ENCODE measurements around the gene TTYH1. TPM values are rescaled to one million over a fixed set of nuclear protein-coding genes. Genes with fewer than 3 reads are reported as not detected.
A peak's percentile ranks its signal among the peaks of the same experiment; 100 is the strongest.

Gene TTYH1
- total and polyA plus RNA-seq, 12 donors = 0.61 to 4.0 (median 1.6) TPM; not detected in 4

DNA sequence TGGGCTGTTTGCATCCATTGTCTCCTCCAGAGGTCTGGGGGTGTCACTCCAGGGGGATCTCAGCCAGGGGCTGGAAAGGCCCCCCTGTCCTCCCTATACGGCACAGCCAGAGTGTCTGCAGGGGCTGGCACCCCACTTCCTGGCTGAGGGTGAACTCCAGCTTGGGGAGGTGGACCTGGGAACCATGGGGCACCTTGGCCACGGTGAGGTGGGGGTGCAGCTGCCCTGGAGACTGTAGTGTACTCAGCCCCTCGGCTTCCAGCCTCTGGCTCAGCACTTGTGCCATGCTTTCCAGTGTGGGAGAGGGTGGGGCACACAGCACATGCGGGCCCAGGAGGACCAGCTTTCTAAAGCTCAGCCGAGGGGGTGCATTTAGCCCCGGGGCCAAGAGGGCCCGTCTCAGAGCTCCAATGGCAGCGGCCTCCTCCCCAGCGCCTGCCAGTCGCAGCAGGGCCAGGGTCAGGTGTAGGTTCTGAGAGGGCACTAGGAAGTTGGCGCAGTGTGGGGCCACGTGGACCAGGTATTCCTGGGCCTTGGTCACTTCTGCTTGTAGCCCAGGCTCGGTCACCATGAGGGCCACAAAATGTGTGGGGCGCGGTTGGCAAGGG, 46.9 kb downstream of the TTYH1 start:
- H3K9me3 ChIP-seq (replicated peaks in 1 of 3) = no peaks in the 10 kb centered on the region
- H3K27ac ChIP-seq = peak overlapping the region; percentile 91 to 99 (median 95)
- intact Hi-C loops (cut with DNase I) = no loop called here
- TF ChIP-seq, protein P1, sequence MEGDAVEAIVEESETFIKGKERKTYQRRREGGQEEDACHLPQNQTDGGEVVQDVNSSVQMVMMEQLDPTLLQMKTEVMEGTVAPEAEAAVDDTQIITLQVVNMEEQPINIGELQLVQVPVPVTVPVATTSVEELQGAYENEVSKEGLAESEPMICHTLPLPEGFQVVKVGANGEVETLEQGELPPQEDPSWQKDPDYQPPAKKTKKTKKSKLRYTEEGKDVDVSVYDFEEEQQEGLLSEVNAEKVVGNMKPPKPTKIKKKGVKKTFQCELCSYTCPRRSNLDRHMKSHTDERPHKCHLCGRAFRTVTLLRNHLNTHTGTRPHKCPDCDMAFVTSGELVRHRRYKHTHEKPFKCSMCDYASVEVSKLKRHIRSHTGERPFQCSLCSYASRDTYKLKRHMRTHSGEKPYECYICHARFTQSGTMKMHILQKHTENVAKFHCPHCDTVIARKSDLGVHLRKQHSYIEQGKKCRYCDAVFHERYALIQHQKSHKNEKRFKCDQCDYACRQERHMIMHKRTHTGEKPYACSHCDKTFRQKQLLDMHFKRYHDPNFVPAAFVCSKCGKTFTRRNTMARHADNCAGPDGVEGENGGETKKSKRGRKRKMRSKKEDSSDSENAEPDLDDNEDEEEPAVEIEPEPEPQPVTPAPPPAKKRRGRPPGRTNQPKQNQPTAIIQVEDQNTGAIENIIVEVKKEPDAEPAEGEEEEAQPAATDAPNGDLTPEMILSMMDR (IDR thresholded peaks at IDR 0.05) = no peak
- TF ChIP-seq POLR2A (IDR thresholded peaks at IDR 0.05) = no peak
- H3K4me1 ChIP-seq (replicated peaks in 1 of 2) = peaks cover 16 to 27% of the 10 kb centered on the region in 2 donors
- no peaks in the 10 kb centered on the region for H3K27me3 ChIP-seq
- peak in 4 of 7 donors; percentile 22 to 39 (median 38) for DNase-seq
- WGBS, 4 donors = 74 to 100% (median 76%) methylated on average over 3 to 15 of the region's 15 CpGs
- H3K36me3 ChIP-seq (replicated peaks in 1 of 2) = peaks cover 0 to 53% of the 10 kb centered on the region in 2 donors
- H3K4me3 ChIP-seq = peak overlapping the region in 1 of 4 donors; percentile 67

DNA sequence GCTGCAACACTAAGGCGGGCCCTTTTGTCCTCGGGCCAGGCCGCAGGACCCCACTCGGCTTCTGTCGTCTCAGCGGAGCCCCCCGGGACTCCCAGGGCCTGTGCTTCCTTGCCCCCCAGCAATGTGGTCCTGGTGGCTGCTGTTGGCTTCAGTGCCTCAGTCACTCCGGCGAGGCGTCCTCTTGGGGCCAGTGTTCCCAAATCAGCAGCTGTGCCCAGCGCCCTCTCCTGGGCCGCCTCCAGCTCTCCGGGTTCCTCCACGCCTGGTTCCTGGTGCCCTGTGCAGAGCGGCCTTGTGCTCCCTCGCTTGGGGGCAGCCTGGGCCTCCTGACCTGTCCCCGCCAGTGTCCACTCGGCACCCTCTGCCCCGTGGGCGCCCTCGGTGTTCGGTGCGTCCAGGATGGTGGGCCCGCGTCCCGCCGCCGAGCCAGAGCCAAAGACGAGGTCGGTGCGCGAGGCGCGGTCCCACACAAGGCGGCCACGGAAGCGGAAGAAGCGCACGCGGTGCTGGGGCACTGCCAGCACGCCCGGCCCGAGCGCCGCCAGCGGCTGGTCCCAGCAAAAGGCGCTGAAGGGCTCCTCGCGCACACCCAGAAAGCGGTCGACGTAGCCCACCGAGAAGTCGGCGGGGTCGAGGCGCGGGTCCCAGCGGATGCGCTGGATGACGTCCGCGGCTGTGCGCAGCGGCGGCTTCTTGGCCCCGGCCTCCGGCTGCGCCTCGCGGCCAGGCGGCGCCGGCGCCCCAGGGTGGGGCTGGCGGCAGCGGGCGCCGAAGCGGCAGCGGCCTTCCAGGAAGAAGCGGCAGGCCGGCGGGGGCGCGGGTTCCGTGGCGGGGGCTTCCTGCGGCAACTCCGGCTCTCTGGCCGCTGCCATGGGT, 47.6 kb downstream of the TTYH1 start:
- Histone ChIP-seq H3K4me1 (replicated peaks in 1 of 2) (peaks cover 16 to 30% of the 10 kb centered on the region in 2 donors), H3K27ac (peak overlapping the region; percentile 91 to 99 (median 95)), H3K9me3 (replicated peaks in 1 of 3) (no peaks in the 10 kb centered on the region), H3K36me3 (replicated peaks in 1 of 2) (peaks cover 0 to 46% of the 10 kb centered on the region in 2 donors), H3K4me3 (peak overlapping the region in 3 of 4 donors; percentile 9 to 67 (median 32)), H3K27me3 (no peaks in the 10 kb centered on the region)
- WGBS, 4 donors = 6 to 30% (median 13%) methylated on average over 6 to 91 of the region's 91 CpGs
- intact Hi-C loops (cut with DNase I) = no loop called here
- peak; percentile 74 to 82 (median 79) for DNase-seq
- TF ChIP-seq, protein P1 (IDR thresholded peaks at IDR 0.05) = peak in 4 of 6 experiments; percentile 14 to 35 (median 30)
- no peak for TF ChIP-seq POLR2A (IDR thresholded peaks at IDR 0.05)

DNA sequence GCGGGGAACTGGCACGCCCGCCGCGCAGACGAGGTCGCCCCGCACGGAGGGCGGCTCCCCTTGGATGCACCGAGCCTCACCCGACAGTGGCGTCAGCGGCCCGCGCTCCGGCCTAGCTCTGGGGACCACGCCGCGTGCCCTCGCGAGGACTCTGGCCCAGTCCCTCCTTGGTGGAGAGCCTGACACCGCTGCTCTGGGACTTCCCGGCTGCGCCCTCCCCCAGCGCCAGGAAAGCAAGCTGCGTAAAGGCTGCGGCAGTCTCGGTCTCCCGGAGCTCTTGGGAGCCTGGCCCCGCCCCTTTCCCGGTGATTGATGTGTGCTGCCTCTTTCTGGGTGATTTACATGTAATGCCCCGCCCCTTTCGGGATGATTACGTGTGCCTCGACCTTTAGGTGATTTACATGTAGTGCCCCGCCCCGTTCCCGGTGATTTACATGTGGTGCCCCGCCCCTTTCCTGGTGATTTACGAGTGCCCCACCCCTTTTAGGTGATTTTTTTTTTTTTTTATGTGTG, 48.3 kb downstream of the TTYH1 start, which contains the start of gene LENG9:
TSS of gene LENG9 (minus strand) at position 248 of the 513 bp plus-strand sequence. CDS start 252 bp downstream, outside the sequence.
- TF ChIP-seq, protein P1 (IDR thresholded peaks at IDR 0.05) = no peak
- TF ChIP-seq POLR2A (IDR thresholded peaks at IDR 0.05) = peak; percentile 74 to 83
- DNase-seq = peak; percentile 96 to 100 (median 99)
- Histone ChIP-seq H3K4me1 (replicated peaks in 1 of 2) (peaks cover 16 to 31% of the 10 kb centered on the region in 2 donors), H3K27me3 (no peaks in the 10 kb centered on the region), H3K9me3 (replicated peaks in 1 of 3) (no peaks in the 10 kb centered on the region), H3K27ac (peak within 1 kb of the TSS; percentile 91 to 99 (median 95)), H3K36me3 (replicated peaks in 1 of 2) (peaks cover 0 to 39% of the 10 kb centered on the region in 2 donors), H3K4me3 (peak within 1 kb of the TSS in 3 of 4 donors; percentile 33 to 67 (median 35))
- intact Hi-C loops (cut with DNase I) = no loop called here
- WGBS, 4 donors = 0 to 1% (median 1%) methylated on average over 11 to 41 of the region's 41 CpGs

Measured in adrenal gland (tissue), 12 donors.